CD4-positive, alpha-beta T cell treated with Interleukin-6 at 100 ng/mL for 8 hours (primary cell): ENCODE data around the gene PCA3.

Experiments used
- DNase-seq: peaks from one replicate; pipeline ENCODE4 v3.0.0-alpha.2; 2020; ENCODE audit warnings: mixed read lengths, low spot score

The PCA3 gene

DNA sequence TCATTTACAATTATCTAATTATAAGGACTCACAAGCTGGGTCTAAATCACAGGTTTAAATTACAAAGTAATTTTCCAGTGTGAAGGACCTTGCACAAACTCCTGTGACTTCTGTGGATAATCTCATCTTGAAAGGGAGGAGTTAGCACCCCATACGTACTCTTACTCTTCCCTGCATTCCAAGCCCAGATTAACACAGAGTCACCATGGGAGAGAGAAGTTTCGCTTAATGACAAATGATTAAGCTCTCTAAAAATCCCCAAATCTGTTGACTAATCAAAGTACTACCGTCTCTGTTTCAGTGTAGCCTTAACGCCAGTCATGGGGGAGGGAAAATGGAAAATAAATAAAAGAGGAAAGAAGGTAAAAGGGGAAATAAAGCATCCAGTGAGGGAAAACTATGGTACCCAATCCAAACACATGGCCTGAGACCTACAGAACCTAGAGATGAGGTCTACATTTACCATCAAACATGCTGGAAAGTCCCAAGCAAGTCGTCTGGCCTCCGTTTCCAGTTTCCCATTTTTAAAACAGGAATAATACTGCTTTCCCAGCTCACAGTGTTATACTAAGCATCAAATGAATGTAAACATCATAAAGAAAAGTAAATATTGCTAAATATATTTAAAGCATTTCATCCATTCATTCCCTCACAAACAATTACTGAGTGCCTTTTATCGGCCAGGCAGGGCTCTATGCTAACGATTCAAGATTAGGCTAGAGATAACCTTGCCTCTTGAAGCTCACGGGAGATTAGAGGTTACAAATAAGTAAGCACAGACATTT lies 63.2 kb downstream of the PCA3 start:
- DNase-seq: no peak

GRCh38 chr9:76828447-76828846 lies 64.2 kb downstream of the PCA3 start:
- no peak for DNase-seq

DNA sequence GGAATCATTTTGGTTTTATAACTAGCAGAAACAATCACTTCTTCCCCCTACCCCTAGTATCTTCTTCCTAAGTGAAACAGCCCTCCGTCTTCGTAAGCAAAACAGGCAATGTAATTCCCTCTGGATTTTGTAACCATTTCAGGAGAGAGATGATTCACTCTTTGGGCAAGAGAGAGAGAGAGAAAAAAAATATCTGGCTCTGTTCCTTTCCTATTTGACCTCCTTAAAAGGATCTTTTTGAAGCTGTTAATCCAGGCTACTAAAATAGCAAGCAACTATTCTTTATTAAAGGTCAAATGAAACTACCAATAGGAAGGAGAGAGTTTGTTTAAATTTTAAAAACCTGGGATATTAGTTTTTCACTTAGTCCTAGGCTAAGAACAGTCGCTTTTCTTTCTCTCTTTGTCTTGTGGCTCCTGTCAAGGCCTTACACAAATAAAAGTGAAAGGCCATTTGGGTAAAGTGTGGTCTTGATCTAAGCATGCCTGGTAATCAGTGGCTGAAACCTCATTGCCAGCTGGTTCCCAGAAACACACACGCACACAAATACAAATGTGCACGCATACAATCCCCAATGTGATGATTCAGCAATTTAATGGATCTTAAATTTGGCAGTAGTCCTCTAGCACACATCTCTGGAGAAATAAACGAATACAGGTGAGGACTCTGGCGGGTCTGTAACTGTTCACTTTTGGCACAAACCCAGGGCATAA lies 71.5 kb downstream of the PCA3 start:
- no peak for DNase-seq
